GM21825 (cell line): ENCODE measurements around the gene GSTP1.
A peak's percentile ranks its signal among the peaks of the same experiment; 100 is the strongest.
"Not testable (repeated sequence)": the region's sequence is repeated elsewhere in the genome, so short reads cannot be mapped to it uniquely, and the experiment has no call there.

ENCODE experiments used
- ATAC-seq: cut with Tn5 transposase; IDR thresholded peaks from one replicate; pipeline ENCODE4 v1.9.1; 2021; ENCODE audit warnings: mild to moderate bottlenecking, moderate library complexity; ENCODE audit not compliant: unreplicated experiment

The GSTP1 gene

DNA sequence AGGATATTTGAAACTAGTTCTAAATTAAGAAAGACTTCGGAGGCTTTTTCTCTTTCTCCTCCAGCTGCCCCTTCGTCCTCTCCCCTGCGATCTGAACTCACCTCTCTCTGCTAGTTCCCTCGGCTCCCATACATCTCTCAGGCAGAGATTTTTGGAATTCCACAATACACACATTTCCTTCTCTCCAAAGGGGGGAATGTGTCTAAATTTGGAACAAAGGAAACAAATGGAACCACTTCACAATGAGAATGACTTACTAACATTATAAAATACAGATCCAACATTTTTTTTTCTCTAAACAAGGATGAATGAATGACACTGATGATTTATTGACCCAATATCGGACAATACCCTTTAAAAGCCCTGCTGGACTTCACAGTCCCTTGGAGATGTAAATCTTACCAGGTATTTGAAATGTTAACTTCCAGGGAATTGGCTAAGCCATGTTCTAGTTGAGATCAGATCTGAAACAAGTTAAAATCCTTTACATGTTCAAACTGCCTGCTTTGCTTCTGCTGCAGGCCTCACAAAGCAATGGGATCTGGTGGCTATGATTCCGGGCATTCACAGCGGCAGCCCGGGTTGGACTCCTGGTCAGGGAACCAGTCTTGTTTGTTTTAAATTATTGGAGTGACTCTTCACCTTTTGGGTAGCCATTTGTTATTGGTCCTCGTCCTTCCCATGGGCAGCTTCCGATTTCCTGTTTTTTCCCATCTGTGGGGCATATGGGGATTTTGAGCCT, 20.5 kb upstream of the GSTP1 start:
- ATAC-seq: no peak

DNA sequence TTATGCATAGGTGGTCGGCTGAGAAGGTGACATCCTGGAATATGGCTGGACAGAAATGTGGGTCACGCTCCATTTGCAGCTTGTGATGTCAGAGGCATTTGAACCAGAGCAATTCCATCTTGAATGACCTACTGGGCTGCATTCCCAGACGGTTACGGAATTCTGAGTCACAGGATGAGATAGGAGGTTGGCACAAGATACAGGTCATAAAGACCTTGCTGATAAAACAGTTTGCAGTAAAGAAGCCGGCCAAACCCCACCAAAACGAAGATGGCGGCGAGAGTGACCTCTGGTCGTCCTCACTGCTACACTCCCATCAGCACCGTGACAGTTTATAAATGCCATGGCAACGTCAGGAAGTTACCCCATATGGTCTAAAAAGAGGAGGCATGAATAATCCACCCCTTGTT, 19.9 kb upstream of the GSTP1 start:
- not testable (repeated sequence) for ATAC-seq

DNA sequence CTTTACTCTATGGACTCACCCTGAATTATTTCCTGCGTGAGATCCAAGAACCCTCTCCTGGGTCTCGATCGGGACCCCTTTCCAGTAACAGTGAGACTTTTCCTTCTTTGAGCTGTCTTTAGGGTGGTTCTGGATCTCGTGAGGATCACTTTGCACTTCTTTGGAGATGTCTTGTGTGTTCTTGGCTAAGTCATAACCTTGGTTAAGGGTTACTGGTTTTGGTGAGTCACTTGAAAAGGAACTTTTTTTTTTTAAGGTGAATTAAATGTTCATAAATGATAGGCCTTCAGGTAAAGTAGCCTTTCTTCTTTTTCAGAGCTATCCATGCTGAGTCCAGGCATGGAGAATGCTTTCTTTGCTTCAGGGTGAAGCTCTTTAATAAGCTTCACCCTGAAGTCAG, 19.4 kb upstream of the GSTP1 start:
- no peak for ATAC-seq

DNA sequence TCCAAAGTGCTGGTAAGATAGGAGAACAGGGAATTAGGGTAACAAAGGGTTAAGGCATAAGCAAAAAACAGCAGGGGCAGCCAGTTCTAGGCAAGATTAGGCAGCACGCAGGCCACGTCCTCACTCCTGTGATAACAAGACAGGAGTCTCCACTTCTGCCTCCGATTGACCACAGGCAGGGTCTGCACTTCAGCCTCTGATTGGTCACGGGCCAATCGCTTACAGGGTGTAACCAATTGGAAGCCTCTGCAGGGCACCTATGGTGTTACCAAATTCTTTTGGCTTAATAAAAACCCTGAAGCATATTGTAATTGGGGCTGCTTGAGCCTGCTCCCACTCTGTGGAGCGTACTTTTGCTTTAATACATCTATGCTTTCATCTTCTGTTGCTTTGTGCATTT, 12.2 kb upstream of the GSTP1 start:
- ATAC-seq: no peak

DNA sequence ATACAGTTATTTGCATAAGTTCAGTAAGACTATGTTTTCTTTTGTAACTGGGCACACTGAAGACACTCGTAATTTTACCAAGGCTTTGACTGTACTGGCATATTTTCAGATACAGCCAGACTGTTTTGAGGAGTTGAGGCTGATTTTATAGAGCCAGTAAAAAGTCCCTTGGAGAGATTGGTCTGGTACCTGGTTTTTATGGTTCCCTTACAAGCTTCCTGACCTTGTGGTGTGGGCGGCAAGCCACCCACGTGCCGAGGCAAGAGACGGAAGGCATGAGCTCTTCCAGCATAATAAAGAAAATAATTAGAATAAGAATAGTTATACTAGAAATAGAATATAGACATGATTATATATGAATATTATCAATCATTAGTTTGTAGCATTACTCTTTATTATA, 11.3 kb upstream of the GSTP1 start:
- ATAC-seq: no peak

DNA sequence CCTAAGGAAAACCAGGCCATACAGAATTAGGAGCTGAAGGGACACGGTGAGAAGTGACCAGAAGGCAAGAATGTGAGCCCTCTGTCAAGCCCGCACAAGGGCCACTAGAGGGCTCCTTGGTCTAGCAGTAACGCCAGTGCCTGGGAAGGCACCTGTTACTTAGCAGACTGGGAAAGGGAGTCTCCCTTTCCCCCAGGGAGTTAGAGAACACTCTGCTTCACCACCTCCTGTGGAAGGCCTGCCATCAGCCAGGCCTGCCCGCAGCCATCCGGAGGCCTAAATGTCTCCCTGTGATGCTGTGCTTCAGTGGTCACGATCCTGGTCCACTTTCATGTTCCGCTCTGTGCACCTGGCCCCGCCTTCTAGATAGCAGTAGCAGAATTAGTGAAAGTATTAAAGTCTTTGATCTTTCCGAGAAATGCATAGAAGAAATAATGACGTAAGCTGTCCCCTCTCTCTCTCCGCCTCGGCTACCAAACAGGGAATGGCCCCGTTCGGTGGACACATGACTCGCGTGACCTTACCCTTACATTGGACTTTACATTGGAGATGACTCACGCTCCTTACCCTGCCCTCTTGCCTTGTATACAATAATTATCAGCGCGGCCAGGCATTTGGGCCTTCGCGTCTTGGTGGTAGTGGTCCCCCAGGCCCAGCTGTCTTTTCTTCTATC, 10.7 kb upstream of the GSTP1 start:
- ATAC-seq: no peak

DNA sequence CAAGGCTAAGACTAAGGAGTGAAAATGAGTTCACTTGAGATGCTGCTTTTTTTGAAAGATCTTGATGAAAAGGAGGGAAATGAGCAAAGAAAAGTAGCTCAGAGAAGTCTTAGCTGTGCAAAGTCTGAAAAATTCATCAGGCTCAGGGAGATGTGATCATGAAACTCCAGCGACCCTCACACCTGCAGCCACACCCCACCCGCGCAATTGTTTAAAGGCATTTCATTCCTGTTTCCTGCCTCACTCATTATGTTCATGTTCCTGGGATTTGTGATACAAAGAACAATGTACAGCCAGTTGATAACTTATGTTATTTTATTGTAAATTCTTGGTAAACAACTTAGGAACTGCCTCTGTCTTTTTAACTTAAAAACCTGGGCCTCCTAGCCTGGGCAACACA, 8.7 kb upstream of the GSTP1 start:
- ATAC-seq: no peak

DNA sequence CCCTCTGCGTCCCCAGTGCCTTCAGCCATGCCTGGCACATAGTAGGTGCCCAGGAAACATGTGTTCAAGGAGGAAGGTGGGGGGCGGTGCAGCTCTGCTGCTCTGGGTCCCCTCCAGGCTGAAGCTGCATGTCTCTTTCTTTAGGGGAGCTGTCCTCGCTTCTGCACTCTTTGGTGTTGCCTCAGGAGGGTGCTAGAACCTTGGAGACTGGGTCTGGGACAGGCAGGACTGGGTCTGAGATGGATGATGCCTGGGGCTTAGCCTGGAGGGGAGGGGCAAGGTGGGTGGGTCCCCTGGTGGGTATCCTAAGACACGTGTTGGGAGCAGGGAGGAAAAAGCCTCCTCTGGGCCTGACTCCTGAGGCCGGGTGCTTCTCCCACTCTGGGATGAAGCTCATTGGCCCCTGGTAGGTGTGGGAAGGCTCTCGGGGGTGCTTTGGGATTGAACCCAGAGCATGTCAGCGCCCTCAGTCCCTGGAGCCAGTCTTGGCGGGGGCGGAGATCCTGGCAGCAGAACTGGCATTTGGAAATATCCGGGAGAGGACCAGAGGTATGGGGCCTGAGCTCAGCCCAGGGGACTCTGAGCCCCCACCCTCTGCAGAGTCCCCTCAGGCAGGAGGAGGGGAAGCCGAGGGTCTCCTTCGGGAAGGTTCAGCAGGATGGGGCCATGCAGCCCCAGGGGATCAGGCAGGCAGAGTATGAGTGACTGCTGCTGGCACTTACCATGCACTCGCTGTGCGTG, 6.7 kb upstream of the GSTP1 start:
- no peak for ATAC-seq

DNA sequence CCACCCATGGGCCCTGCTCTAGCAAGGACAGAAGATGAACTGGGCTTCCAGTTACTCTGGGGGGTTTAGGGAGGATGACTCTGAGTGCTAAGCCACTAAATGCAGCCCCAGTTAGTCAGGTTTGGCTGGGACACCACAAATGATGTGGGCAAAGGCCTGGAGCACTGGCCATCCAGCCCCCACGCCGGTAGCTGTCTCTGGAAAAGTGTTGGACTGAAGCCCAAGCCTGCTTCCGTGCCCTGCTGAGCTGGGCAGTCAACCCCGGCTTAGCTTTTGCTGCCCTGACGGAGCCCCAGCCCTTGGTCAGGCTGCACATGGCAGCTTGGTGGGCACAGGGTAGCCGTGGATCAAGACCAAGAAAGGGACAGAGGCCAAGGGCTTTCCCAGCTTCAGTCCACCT, 5.7 kb upstream of the GSTP1 start:
- ATAC-seq: no peak

DNA sequence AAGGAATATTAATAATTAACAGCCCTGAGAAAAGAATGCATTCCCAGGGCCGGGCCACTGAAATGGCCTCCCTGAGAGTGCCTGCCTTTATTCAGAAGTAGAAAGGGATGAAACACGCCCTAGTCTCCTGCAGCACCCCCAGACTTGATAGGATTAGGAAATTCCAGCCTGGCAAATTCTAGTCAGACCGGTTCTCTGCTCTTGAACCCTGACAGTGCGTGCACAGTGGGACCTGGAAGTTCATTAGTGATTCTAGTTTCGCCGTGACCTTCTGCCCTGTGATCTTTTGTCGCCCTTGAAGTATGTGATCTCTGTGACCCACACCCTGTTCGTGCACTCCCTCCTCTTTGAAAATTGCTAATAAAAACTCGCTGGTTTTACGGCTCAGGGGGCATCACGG, 2.1 kb upstream of the GSTP1 start:
- ATAC-seq: no peak

DNA sequence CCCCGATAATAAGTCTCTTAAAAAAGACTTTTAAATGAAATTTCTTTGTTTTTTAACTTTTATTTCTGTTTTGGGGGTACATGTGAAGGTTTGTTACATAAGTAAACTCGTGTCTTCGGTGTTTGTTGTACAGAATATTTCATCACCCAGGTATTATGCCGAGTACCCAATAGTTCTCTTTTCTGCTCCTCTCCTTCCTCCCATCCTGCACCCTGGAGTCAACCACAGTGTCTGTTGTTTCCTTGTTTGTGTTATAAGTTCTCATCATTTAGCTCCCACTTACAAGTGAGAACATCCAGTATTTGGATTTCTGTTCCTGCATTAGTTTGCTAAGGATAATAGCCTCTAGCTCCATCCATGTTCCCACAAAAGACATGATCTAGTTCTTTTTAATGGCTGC, 1.6 kb upstream of the GSTP1 start:
- no peak for ATAC-seq

DNA sequence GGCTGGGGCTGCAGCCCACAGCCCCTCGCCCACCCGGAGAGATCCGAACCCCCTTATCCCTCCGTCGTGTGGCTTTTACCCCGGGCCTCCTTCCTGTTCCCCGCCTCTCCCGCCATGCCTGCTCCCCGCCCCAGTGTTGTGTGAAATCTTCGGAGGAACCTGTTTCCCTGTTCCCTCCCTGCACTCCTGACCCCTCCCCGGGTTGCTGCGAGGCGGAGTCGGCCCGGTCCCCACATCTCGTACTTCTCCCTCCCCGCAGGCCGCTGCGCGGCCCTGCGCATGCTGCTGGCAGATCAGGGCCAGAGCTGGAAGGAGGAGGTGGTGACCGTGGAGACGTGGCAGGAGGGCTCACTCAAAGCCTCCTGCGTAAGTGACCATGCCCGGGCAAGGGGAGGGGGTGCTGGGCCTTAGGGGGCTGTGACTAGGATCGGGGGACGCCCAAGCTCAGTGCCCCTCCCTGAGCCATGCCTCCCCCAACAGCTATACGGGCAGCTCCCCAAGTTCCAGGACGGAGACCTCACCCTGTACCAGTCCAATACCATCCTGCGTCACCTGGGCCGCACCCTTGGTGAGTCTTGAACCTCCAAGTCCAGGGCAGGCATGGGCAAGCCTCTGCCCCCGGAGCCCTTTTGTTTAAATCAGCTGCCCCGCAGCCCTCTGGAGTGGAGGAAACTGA, 731 bp downstream of the GSTP1 start:
- peak; percentile 5 for ATAC-seq

DNA sequence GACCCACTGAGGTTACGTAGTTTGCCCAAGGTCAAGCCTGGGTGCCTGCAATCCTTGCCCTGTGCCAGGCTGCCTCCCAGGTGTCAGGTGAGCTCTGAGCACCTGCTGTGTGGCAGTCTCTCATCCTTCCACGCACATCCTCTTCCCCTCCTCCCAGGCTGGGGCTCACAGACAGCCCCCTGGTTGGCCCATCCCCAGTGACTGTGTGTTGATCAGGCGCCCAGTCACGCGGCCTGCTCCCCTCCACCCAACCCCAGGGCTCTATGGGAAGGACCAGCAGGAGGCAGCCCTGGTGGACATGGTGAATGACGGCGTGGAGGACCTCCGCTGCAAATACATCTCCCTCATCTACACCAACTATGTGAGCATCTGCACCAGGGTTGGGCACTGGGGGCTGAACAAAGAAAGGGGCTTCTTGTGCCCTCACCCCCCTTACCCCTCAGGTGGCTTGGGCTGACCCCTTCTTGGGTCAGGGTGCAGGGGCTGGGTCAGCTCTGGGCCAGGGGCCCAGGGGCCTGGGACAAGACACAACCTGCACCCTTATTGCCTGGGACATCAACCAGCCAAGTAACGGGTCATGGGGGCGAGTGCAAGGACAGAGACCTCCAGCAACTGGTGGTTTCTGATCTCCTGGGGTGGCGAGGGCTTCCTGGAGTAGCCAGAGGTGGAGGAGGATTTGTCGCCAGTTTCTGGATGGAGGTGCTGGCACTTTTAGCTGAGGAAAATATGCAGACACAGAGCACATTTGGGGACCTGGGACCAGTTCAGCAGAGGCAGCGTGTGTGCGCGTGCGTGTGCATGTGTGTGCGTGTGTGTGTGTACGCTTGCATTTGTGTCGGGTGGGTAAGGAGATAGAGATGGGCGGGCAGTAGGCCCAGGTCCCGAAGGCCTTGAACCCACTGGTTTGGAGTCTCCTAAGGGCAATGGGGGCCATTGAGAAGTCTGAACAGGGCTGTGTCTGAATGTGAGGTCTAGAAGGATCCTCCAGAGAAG, 1.6 kb downstream of the GSTP1 start:
- no peak for ATAC-seq

DNA sequence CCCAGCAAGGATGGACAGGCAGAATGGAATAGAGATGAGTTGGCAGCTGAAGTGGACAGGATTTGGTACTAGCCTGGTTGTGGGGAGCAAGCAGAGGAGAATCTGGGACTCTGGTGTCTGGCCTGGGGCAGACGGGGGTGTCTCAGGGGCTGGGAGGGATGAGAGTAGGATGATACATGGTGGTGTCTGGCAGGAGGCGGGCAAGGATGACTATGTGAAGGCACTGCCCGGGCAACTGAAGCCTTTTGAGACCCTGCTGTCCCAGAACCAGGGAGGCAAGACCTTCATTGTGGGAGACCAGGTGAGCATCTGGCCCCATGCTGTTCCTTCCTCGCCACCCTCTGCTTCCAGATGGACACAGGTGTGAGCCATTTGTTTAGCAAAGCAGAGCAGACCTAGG, 2.3 kb downstream of the GSTP1 start:
- ATAC-seq: no peak

DNA sequence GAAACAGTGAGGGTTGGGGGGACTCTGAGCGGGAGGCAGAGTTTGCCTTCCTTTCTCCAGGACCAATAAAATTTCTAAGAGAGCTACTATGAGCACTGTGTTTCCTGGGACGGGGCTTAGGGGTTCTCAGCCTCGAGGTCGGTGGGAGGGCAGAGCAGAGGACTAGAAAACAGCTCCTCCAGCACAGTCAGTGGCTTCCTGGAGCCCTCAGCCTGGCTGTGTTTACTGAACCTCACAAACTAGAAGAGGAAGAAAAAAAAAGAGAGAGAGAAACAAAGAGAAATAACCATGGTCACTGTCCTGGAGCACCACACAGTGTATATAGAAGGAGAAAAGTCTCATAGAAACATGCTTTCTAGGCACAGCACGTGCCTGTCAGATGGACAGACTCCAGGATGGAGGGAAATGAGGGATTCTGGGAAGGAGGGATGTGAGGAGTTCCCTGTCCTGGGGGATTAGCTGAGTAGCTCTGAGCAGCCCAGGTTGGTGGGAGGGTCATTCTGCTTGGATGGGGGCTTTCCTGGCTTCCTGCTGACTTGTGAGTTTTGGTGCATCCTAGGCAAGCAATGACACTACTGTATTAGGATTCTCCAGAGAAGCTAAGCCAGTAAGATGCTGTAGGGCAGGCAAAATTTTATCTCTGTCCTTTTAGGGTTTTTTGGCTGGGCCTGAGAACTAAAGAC, 3.1 kb downstream of the GSTP1 start:
- ATAC-seq: no peak

DNA sequence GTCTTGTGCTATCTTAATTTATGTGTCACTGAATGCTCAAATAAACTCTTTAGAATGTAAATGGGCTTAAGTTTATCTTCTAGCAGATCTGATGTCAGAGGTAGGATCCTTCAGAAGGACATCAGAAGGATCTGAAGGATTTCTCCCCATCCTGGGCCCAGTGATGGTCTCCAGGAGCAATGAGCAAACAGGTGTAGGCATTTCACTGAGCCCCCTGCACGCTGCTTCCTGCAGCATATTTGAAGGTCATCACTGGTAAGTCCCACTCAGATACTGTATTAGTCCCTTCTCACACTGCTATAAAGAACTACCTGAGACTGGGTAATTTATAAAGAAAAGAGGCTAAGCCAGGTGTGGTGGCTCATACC, 4.5 kb downstream of the GSTP1 start:
- peak; percentile 22 for ATAC-seq

DNA sequence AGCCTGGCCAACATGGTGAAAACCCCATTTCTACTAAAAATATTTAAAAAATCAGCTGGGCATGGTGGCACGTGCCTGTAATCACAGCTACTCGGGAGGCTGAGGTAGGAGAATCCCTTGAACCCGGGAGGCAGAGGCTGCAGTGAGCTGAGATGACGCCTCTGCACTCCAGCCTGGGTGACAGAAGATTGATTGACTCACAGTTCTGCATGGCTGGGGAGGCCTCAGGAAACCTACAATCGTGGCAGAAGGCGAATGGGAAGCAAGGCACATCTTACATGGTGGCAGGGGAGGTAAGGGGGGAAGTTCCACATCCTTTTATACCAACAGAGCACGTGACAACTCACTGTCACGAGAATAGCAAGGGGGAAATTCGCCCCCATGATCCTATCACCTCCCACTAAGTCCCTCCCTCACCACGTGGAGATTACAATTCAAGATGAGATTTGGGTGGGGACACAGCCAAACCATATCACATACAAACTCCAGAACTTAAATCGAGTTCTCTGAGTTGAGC, 5.3 kb downstream of the GSTP1 start:
- ATAC-seq: not testable (repeated sequence)

DNA sequence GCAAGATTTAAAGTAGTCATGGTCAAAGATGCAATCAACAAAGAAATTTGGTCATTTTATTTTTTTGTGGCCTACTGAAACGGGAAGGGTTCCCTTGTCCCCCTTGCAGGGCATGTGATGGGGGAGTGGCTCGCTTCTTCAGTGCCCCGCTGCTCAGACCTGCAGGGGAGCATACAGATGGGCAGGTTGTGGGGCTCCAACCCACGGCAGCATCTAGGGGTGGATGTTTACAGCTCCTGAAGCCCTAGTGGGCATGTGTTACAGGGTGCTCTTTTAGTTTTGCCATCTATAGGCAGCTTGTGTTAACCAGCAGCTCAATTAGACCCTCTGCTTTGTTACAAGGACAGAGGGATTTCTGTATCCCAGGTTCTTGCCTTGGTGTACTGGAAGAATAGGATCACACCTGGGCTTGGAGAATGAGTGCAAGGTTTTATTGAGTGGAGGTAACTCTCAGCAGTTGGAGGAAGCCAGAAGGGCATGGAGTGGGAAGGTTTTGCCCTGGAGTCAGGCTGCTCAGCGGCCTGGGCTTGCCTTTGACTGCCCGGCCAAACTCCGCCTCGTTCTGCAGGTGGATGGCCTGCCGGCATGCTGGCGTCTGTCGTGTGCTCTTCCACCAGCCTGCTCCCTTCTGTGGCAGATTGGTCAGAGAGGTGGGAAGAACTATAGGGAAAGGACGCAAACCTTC, 9.4 kb downstream of the GSTP1 start:
- no peak for ATAC-seq

DNA sequence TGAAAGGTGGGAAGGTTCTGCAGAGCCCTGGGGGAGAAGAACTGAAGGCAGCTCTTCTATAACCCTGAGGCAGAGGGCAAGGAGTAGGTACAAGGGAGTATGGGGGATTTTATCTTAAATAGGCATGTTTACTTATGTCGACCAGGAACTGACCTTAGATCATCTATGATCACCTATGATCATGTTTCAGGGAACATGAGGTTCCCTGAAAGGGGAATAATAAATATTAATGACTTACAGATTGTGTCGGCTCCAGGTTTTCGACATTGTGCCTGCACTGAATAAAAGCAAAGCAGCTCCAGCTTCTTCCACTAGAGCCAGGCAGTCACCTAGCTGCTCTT, 9.9 kb downstream of the GSTP1 start:
- ATAC-seq: no peak
